RPMI8226 (cell line): ENCODE results near the gene MYH9.
"Not testable (repeated sequence)": the region's sequence is repeated elsewhere in the genome, so short reads cannot be mapped to it uniquely, and the experiment has no call there.

ENCODE experiments used
- DNase-seq: peaks from one replicate; pipeline ENCODE4 v3.0.0-alpha.2; 2015

MYH9 gene

GRCh38 chr22:36289948-36290371, 97.8 kb downstream of the MYH9 start:
- not testable (repeated sequence) for DNase-seq

- no peak for DNase-seq
These were observed 98.3 kb downstream of the MYH9 start for GRCh38 chr22:36289406-36289870.

- no peak for DNase-seq
These were observed 99.0 kb downstream of the MYH9 start for GRCh38 chr22:36288571-36289405.

GRCh38 chr22:36287881-36288515, 99.8 kb downstream of the MYH9 start:
- DNase-seq = no peak

GRCh38 chr22:36286096-36286957, 101.4 kb downstream of the MYH9 start:
- peak; percentile 76 for DNase-seq

- no peak for DNase-seq
These were observed 102.2 kb downstream of the MYH9 start for GRCh38 chr22:36285545-36285944.

- DNase-seq = no peak
These were observed 102.8 kb downstream of the MYH9 start for GRCh38 chr22:36285017-36285416.

GRCh38 chr22:36284171-36284571, 103.6 kb downstream of the MYH9 start:
- DNase-seq = no peak

GRCh38 chr22:36282328-36282831, 105.4 kb downstream of the MYH9 start:
- no peak for DNase-seq

- DNase-seq = no peak
These were observed 105.9 kb downstream of the MYH9 start for GRCh38 chr22:36281781-36282327.

- no peak for DNase-seq
These were observed 107.4 kb downstream of the MYH9 start for GRCh38 chr22:36280379-36280778.

- DNase-seq = no peak
These were observed 108.5 kb downstream of the MYH9 start for GRCh38 chr22:36279219-36279666.

GRCh38 chr22:36277482-36278291, 110.1 kb downstream of the MYH9 start:
- peak; percentile 76 for DNase-seq

- DNase-seq = no peak
These were observed 113.2 kb downstream of the MYH9 start for GRCh38 chr22:36274531-36274930.

GRCh38 chr22:36271951-36272350, 115.8 kb downstream of the MYH9 start:
- not testable (repeated sequence) for DNase-seq

- DNase-seq = not testable (repeated sequence)
These were observed 116.5 kb downstream of the MYH9 start for GRCh38 chr22:36271231-36271630.

- no peak for DNase-seq
These were observed 119.8 kb downstream of the MYH9 start for GRCh38 chr22:36267896-36268485.

- no peak for DNase-seq
These were observed 120.7 kb downstream of the MYH9 start for GRCh38 chr22:36267058-36267457.

- not testable (repeated sequence) for DNase-seq
These were observed 123.7 kb downstream of the MYH9 start for GRCh38 chr22:36263886-36264664.

- not testable (repeated sequence) for DNase-seq
These were observed 124.5 kb downstream of the MYH9 start for GRCh38 chr22:36263216-36263673.
